Measurements from ENCODE around the gene PAPOLG. TPM values are rescaled to one million over a fixed set of nuclear protein-coding genes. Genes with fewer than 3 reads are reported as not detected.

PAPOLG gene
- total and polyA plus RNA-seq, 4 donors: 5.9 to 26.2 (median 6.9) TPM

- no peak for ATAC-seq (ENCODE audit: insufficient read depth, low FRiP score)
Observed at GRCh38 chr2:60839126-60839813, 83.2 kb downstream of the PAPOLG start.

GRCh38 chr2:60840880-60841279 lies 84.8 kb downstream of the PAPOLG start:
- ATAC-seq (ENCODE audit: insufficient read depth, low FRiP score): no peak
- Histone ChIP-seq H3K4me3 (no peak overlapping the region), H3K9me3 (ENCODE audit: control insufficient read depth in 4 of 4, insufficient read depth in 3 of 4, low read length in 3 of 4) (no peaks in the 10 kb centered on the region), H3K4me1 (ENCODE audit: control insufficient read depth in 5 of 5, insufficient read depth in 5 of 5, low read length in 5 of 5) (no peaks in the 10 kb centered on the region), H3K27me3 (ENCODE audit: control insufficient read depth in 3 of 3, insufficient read depth in 3 of 3, low read length in 2 of 3) (no peaks in the 10 kb centered on the region), H3K9ac (ENCODE audit: insufficient read depth in 1 of 2, low read length in 2 of 2) (no peak overlapping the region), H3K27ac (ENCODE audit: low read depth in 1 of 2, low read length in 1 of 2) (no peak overlapping the region), H3K36me3 (ENCODE audit: control insufficient read depth in 4 of 4, insufficient read depth in 4 of 4, low read length in 4 of 4) (no peaks in the 10 kb centered on the region)
- no peak for DNase-seq
- TF ChIP-seq, protein P1, sequence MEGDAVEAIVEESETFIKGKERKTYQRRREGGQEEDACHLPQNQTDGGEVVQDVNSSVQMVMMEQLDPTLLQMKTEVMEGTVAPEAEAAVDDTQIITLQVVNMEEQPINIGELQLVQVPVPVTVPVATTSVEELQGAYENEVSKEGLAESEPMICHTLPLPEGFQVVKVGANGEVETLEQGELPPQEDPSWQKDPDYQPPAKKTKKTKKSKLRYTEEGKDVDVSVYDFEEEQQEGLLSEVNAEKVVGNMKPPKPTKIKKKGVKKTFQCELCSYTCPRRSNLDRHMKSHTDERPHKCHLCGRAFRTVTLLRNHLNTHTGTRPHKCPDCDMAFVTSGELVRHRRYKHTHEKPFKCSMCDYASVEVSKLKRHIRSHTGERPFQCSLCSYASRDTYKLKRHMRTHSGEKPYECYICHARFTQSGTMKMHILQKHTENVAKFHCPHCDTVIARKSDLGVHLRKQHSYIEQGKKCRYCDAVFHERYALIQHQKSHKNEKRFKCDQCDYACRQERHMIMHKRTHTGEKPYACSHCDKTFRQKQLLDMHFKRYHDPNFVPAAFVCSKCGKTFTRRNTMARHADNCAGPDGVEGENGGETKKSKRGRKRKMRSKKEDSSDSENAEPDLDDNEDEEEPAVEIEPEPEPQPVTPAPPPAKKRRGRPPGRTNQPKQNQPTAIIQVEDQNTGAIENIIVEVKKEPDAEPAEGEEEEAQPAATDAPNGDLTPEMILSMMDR (IDR thresholded peaks at IDR 0.05; ENCODE audit: control extremely low read depth, extremely low read depth): no peak
- WGBS, 2 donors: 39 to 65% methylated on average over 7 of the region's 7 CpGs

More at GRCh38 chr2:60839126-60839813, 83.2 kb downstream of the PAPOLG start:
- Histone ChIP-seq H3K4me3 (no peak overlapping the region), H3K4me1 (ENCODE audit: control insufficient read depth in 5 of 5, insufficient read depth in 5 of 5, low read length in 5 of 5) (no peaks in the 10 kb centered on the region), H3K36me3 (ENCODE audit: control insufficient read depth in 4 of 4, insufficient read depth in 4 of 4, low read length in 4 of 4) (no peaks in the 10 kb centered on the region), H3K27ac (ENCODE audit: low read depth in 1 of 2, low read length in 1 of 2) (no peak overlapping the region), H3K9me3 (ENCODE audit: control insufficient read depth in 4 of 4, insufficient read depth in 3 of 4, low read length in 3 of 4) (no peaks in the 10 kb centered on the region), H3K9ac (ENCODE audit: insufficient read depth in 1 of 2, low read length in 2 of 2) (no peak overlapping the region), H3K27me3 (ENCODE audit: control insufficient read depth in 3 of 3, insufficient read depth in 3 of 3, low read length in 2 of 3) (no peaks in the 10 kb centered on the region)
- DNase-seq: no peak
- WGBS, 2 donors: 92 to 93% methylated on average over 9 of the region's 9 CpGs
- TF ChIP-seq, protein P1 (IDR thresholded peaks at IDR 0.05; ENCODE audit: control extremely low read depth, extremely low read depth): no peak

- Histone ChIP-seq H3K27ac (ENCODE audit: low read depth in 1 of 2, low read length in 1 of 2) (no peak overlapping the region), H3K27me3 (ENCODE audit: control insufficient read depth in 3 of 3, insufficient read depth in 3 of 3, low read length in 2 of 3) (no peaks in the 10 kb centered on the region), H3K4me1 (ENCODE audit: control insufficient read depth in 5 of 5, insufficient read depth in 5 of 5, low read length in 5 of 5) (no peaks in the 10 kb centered on the region), H3K36me3 (ENCODE audit: control insufficient read depth in 4 of 4, insufficient read depth in 4 of 4, low read length in 4 of 4) (no peaks in the 10 kb centered on the region), H3K9me3 (ENCODE audit: control insufficient read depth in 4 of 4, insufficient read depth in 3 of 4, low read length in 3 of 4) (no peaks in the 10 kb centered on the region), H3K9ac (ENCODE audit: insufficient read depth in 1 of 2, low read length in 2 of 2) (no peak overlapping the region), H3K4me3 (no peak overlapping the region)
- DNase-seq (no peak), ATAC-seq (ENCODE audit: insufficient read depth, low FRiP score) (no peak)
- TF ChIP-seq, protein P1 (IDR thresholded peaks at IDR 0.05; ENCODE audit: control extremely low read depth, extremely low read depth): no peak
- 88 to 93% methylated on average over 6 of the region's 6 CpGs for WGBS, 2 donors
Observed at GRCh38 chr2:60843006-60843405, 86.9 kb downstream of the PAPOLG start.

DNA sequence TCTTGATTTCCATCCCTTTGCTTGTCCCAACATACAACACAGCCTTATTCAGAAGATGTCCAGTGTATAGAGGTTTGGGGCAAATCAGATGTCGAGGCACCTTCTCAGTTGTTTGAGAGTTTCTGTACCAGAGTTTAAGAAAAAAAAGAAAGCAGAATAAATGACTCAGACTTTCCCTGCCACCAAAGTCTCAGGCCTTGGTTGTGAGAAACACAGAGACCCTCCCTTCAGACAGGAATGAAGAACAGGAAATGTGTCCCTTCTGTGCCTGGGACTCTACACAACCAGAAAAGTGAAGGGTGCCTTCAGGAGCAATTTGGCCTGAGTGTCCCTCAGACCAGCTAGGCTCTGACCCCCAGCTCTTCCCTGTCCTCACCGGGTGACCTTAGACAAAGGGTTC lies 88.0 kb downstream of the PAPOLG start:
- H3K9ac ChIP-seq (ENCODE audit: insufficient read depth in 1 of 2, low read length in 2 of 2): no peak overlapping the region
- H3K36me3 ChIP-seq (ENCODE audit: control insufficient read depth in 4 of 4, insufficient read depth in 4 of 4, low read length in 4 of 4): no peaks in the 10 kb centered on the region
- H3K27me3 ChIP-seq (ENCODE audit: control insufficient read depth in 3 of 3, insufficient read depth in 3 of 3, low read length in 2 of 3): no peaks in the 10 kb centered on the region
- no peak overlapping the region for H3K27ac ChIP-seq (ENCODE audit: low read depth in 1 of 2, low read length in 1 of 2)
- ATAC-seq (ENCODE audit: insufficient read depth, low FRiP score) (no peak), DNase-seq (no peak)
- H3K4me1 ChIP-seq (ENCODE audit: control insufficient read depth in 5 of 5, insufficient read depth in 5 of 5, low read length in 5 of 5): no peaks in the 10 kb centered on the region
- H3K9me3 ChIP-seq (ENCODE audit: control insufficient read depth in 4 of 4, insufficient read depth in 3 of 4, low read length in 3 of 4): no peaks in the 10 kb centered on the region
- 88 to 94% methylated on average over 2 of the region's 2 CpGs for WGBS, 2 donors
- no peak overlapping the region for H3K4me3 ChIP-seq
- TF ChIP-seq, protein P1 (IDR thresholded peaks at IDR 0.05; ENCODE audit: control extremely low read depth, extremely low read depth): no peak
